Activated CD4-positive, alpha-beta T cell treated with anti-CD3 and anti-CD28 coated beads for 48 hours (primary cell): ENCODE measurements around the gene SACM1L.
"Not testable (repeated sequence)": the region's sequence is repeated elsewhere in the genome, so short reads cannot be mapped to it uniquely, and the experiment has no call there.

Experiments used
- DNase-seq: peaks from one replicate; pipeline ENCODE4 v3.0.0-alpha.2; 2020

The SACM1L gene

GRCh38 chr3:45667569-45667934 lies 21.6 kb upstream of the SACM1L start:
- no peak for DNase-seq

- DNase-seq, result no peak
These were observed 18.8 kb upstream of the SACM1L start for GRCh38 chr3:45670436-45670835.

GRCh38 chr3:45670991-45671390 lies 18.2 kb upstream of the SACM1L start:
- DNase-seq, result no peak

- no peak for DNase-seq
These were observed 15.9 kb upstream of the SACM1L start for GRCh38 chr3:45673273-45673672.

- DNase-seq, result no peak
These were observed 12.7 kb upstream of the SACM1L start for GRCh38 chr3:45676325-45677032.

GRCh38 chr3:45677033-45677446 lies 12.2 kb upstream of the SACM1L start:
- peak; percentile 55 for DNase-seq

- no peak for DNase-seq
These were observed 11.4 kb upstream of the SACM1L start for GRCh38 chr3:45677841-45678240.

GRCh38 chr3:45679805-45680204 lies 9.4 kb upstream of the SACM1L start:
- no peak for DNase-seq

GRCh38 chr3:45681221-45681620 lies 8.0 kb upstream of the SACM1L start:
- DNase-seq, result no peak

- DNase-seq, result no peak
These were observed 7.3 kb upstream of the SACM1L start for GRCh38 chr3:45681846-45682245.

GRCh38 chr3:45682311-45682710 lies 6.9 kb upstream of the SACM1L start:
- no peak for DNase-seq

- no peak for DNase-seq
These were observed 6.4 kb upstream of the SACM1L start for GRCh38 chr3:45682786-45683185.

GRCh38 chr3:45683417-45684326 lies 5.5 kb upstream of the SACM1L start:
- no peak for DNase-seq

- DNase-seq, result no peak
These were observed 4.8 kb upstream of the SACM1L start for GRCh38 chr3:45684327-45684892.

- not testable (repeated sequence) for DNase-seq
These were observed 3.5 kb upstream of the SACM1L start for GRCh38 chr3:45685722-45686121.

GRCh38 chr3:45686850-45687249 lies 2.3 kb upstream of the SACM1L start:
- DNase-seq, result no peak

GRCh38 chr3:45687828-45688193 lies 1.4 kb upstream of the SACM1L start:
- DNase-seq, result no peak

GRCh38 chr3:45688194-45688881 lies 858 bp upstream of the SACM1L start:
- DNase-seq, result peak; percentile 38

- no peak for DNase-seq
These were observed 570 bp downstream of the SACM1L start for GRCh38 chr3:45689787-45690145.

GRCh38 chr3:45690336-45691035 lies 1.3 kb downstream of the SACM1L start:
- DNase-seq, result no peak

- DNase-seq, result no peak
These were observed 2.6 kb downstream of the SACM1L start for GRCh38 chr3:45691842-45692241.

- DNase-seq, result no peak
These were observed 3.7 kb downstream of the SACM1L start for GRCh38 chr3:45692866-45693265.
